Esophagus squamous epithelium (tissue), 4 donors: ENCODE data around the gene CTF1.

Experiments
- POLR2A ChIP-seq, 4 donors: fragments of 450-650 bp; IDR thresholded peaks; one replicate each; pipeline ENCODE4 v1.6.1; 2017; ENCODE audit warnings: antibody characterized with exemption in 4 of 4, mild to moderate bottlenecking in 4 of 4, moderate library complexity in 3 of 4
- TF ChIP-seq, protein P1 (sequence below), 6 experiments: fragments of 450-650 bp in 4 of 6; fragments of 200-600 bp in 2 of 6; sonication (generic) in 2 of 6; IDR thresholded peaks; one replicate each; pipeline ENCODE4 v1.5.1; 2016 to 2019; ENCODE audit warnings: antibody characterized with exemption in 6 of 6, mild to moderate bottlenecking in 4 of 6, moderate library complexity in 4 of 6

DNA sequence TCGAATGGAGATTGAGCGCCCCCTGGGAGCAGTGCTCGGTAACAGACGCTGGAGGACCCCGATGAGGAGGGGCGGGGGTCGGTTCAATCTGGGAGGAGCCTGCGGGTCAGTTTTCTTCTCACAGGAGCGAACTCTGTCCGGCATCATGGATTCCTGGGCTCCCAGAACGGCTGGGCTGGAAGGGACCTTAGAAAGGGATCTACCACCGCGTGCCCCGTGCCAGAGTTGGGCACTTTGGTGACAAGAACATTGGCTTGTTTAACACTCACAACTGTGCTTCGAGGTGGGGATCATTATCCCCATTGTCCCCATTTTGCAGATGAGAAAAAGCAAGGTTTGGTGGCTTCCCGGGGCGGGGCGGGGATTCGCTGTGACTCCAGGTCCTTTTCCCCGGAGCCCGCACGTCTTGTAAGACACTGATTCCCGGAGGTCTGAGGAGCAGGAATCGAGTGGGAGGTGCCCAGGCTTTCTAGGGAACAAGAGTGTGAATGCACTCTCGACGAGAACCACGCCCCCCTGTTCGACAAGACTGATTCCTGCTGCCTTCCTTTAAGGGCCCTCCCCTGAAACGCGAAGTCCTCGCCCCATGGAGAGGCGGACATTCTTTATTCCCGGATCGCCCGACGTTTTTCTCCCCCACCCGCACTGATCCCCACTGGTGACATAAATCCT is 25.5 kb downstream of the CTF1 start:
- TF ChIP-seq, protein P1, sequence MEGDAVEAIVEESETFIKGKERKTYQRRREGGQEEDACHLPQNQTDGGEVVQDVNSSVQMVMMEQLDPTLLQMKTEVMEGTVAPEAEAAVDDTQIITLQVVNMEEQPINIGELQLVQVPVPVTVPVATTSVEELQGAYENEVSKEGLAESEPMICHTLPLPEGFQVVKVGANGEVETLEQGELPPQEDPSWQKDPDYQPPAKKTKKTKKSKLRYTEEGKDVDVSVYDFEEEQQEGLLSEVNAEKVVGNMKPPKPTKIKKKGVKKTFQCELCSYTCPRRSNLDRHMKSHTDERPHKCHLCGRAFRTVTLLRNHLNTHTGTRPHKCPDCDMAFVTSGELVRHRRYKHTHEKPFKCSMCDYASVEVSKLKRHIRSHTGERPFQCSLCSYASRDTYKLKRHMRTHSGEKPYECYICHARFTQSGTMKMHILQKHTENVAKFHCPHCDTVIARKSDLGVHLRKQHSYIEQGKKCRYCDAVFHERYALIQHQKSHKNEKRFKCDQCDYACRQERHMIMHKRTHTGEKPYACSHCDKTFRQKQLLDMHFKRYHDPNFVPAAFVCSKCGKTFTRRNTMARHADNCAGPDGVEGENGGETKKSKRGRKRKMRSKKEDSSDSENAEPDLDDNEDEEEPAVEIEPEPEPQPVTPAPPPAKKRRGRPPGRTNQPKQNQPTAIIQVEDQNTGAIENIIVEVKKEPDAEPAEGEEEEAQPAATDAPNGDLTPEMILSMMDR (IDR thresholded peaks at IDR 0.05): peak; percentile 83 to 95 (median 88)
- TF ChIP-seq POLR2A (IDR thresholded peaks at IDR 0.05): peak in 2 of 4 donors; percentile 16 to 24
